Lower leg skin (tissue), 3 donors: ENCODE data around the gene PRRT1.

Source experiments
- POLR2A ChIP-seq, 2 donors: fragments of 450-650 bp; IDR thresholded peaks; one replicate each; pipeline ENCODE4 v1.6.1; 2016 to 2017; ENCODE audit warnings: antibody characterized with exemption in 2 of 2, mild to moderate bottlenecking in 1 of 2, moderate library complexity in 1 of 2
- TF ChIP-seq, protein P1 (sequence below), 3 donors: fragments of 450-650 bp; IDR thresholded peaks; one replicate each; pipeline ENCODE4 v1.5.1; 2016; ENCODE audit warnings: antibody characterized with exemption in 3 of 3, mild to moderate bottlenecking in 3 of 3, moderate library complexity in 2 of 3

DNA sequence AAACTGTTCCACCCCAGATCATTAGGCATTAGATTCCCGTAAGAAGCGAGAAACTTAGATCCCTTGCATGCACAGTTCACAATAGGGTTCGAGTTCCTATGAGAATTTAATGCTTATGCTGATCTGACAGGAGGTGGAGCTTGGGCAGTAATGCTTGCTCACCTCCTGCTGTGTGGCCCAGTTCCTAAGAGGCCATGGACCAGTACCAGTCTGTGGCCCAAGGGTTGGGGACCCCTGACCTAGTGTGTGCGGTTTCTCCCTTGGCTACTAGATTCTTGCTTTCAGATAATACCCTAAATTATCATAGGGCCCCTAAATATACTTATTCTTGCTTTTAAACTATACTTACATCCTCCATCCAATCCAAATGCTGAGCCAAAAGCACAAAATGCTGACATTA lies 42.6 kb upstream of the PRRT1 start:
- TF ChIP-seq POLR2A (IDR thresholded peaks at IDR 0.05): no peak
- TF ChIP-seq, protein P1, sequence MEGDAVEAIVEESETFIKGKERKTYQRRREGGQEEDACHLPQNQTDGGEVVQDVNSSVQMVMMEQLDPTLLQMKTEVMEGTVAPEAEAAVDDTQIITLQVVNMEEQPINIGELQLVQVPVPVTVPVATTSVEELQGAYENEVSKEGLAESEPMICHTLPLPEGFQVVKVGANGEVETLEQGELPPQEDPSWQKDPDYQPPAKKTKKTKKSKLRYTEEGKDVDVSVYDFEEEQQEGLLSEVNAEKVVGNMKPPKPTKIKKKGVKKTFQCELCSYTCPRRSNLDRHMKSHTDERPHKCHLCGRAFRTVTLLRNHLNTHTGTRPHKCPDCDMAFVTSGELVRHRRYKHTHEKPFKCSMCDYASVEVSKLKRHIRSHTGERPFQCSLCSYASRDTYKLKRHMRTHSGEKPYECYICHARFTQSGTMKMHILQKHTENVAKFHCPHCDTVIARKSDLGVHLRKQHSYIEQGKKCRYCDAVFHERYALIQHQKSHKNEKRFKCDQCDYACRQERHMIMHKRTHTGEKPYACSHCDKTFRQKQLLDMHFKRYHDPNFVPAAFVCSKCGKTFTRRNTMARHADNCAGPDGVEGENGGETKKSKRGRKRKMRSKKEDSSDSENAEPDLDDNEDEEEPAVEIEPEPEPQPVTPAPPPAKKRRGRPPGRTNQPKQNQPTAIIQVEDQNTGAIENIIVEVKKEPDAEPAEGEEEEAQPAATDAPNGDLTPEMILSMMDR (IDR thresholded peaks at IDR 0.05): no peak
